HepG2 (cell line): ENCODE results near the gene ARHGEF38. TPM values are rescaled to one million over a fixed set of nuclear protein-coding genes. Genes with fewer than 3 reads are reported as not detected.

Experiments used
- ATAC-seq: fragments of 200-7000 bp; cut with Tn5 transposase; 3 replicates; pipeline ENCODE4 v1.9.1; 2020; ENCODE audit warnings: mild to moderate bottlenecking, moderate library complexity
- BruUV-seq: library from RNA; stranded (reverse); fragments of 400-500 nt; replicated peaks from 2 replicates; lab custom pipeline; 2021; lab: Mats Ljungman, UMichigan
- CTCF ChIA-PET: fragments of 300-600 bp; formaldehyde crosslinking; extraction: SDS; loops from one replicate; lab custom pipeline; 2021; ENCODE audit warnings: low total read pairs, inconsistent platforms, low intra/inter-chr PET ratio; lab: Yijun Ruan, JAX
- POLR2A ChIA-PET: fragments of 350-600 bp; sonication (Branson Sonifier 250); formaldehyde crosslinking; loops from one replicate; lab custom pipeline; 2020; ENCODE audit warnings: antibody characterized with exemption, inconsistent platforms; lab: Yijun Ruan, JAX
- DNase-seq: peaks from one replicate; pipeline ENCODE4 v3.0.0-alpha.2; 2015; ENCODE audit warnings: low spot score
- FAIRE-seq: peaks from 3 replicates; lab custom pipeline; 2011; peaks lifted over from hg19 to GRCh38; lab: Jason Lieb, UNC
- H2AFZ ChIP-seq: one replicate; pipeline ENCODE4 v1.6.1; 2011; ENCODE audit warnings: low read length, inconsistent platforms
- H3K27ac ChIP-seq: fragments of 300-600 bp; 3 replicates; pipeline ENCODE4 v1.8.0; 2011; ENCODE audit warnings: mixed run types, mild to moderate bottlenecking, mixed read lengths, low read length, inconsistent platforms; ENCODE audit not compliant: insufficient read depth; ENCODE audit errors: extremely low read length
- H3K27me3 ChIP-seq, 2 experiments: fragments of 200-600 bp in 1 of 2; 2 replicates in 1 of 2; 3 replicates in 1 of 2; pipeline versions ENCODE4 v1.6.0 to v1.8.0; 2011; ENCODE audit warnings: low read length in 2 of 2, mild to moderate bottlenecking in 2 of 2, moderate library complexity in 2 of 2, inconsistent platforms in 1 of 2; ENCODE audit not compliant: insufficient read depth in 2 of 2, control insufficient read depth in 1 of 2
- H3K36me3 ChIP-seq, 2 experiments: fragments of 200-600 bp in 1 of 2; replicated peaks in 1 of 2; 2 replicates in 1 of 2; 3 replicates in 1 of 2; pipeline versions ENCODE4 v1.5.1 to v1.8.0; 2011; ENCODE audit warnings: low read length in 2 of 2, inconsistent platforms in 1 of 2; ENCODE audit not compliant: insufficient read depth in 2 of 2, control insufficient read depth in 1 of 2
- H3K4me1 ChIP-seq: 2 replicates; pipeline ENCODE4 v1.5.1; 2012; ENCODE audit warnings: low read length, inconsistent platforms; ENCODE audit not compliant: insufficient read depth
- H3K4me2 ChIP-seq: 2 replicates; pipeline ENCODE4 v1.6.0; 2011; ENCODE audit warnings: low read depth, low read length, inconsistent platforms
- H3K4me3 ChIP-seq, 3 experiments: fragments of 200-600 bp in 1 of 3; sonication (generic), shearing (Covaris generic) in 1 of 3; replicated peaks in 1 of 3; 2 replicates each; pipeline ENCODE4 v1.5.1; 2011 to 2016; ENCODE audit warnings: low read length in 3 of 3, inconsistent platforms in 2 of 3, low read depth in 2 of 3, mild to moderate bottlenecking in 2 of 3, control low read depth in 1 of 3, mixed read lengths in 1 of 3; ENCODE audit not compliant: insufficient read depth in 1 of 3
- H3K79me2 ChIP-seq: one replicate; pipeline ENCODE4 v1.6.1; 2011; ENCODE audit warnings: low read length, inconsistent platforms; ENCODE audit not compliant: insufficient read depth
- H3K9ac ChIP-seq: 2 replicates; pipeline ENCODE4 v1.6.0; 2011; ENCODE audit warnings: mild to moderate bottlenecking, low read depth, low read length, inconsistent platforms; ENCODE audit not compliant: insufficient read depth
- H3K9me3 ChIP-seq: 2 replicates; pipeline ENCODE4 v1.5.1; 2012; ENCODE audit warnings: mild to moderate bottlenecking, low read length
- H4K20me1 ChIP-seq: 2 replicates; pipeline ENCODE4 v1.6.0; 2011; ENCODE audit warnings: inconsistent platforms, mild to moderate bottlenecking, low read length, moderate library complexity; ENCODE audit not compliant: insufficient read depth
- NCOA2 ChIP-seq: sonication (generic); formaldehyde crosslinking; IDR thresholded peaks from 2 replicates; pipeline ENCODE4 v1.8.0; 2022; ENCODE audit warnings: inconsistent platforms
- WGBS: methylation state at CpG from one replicate; pipeline ENCODE4 v1.1.6; 2017; ENCODE audit warnings: low lambda C conversion rate; 5-methylcytosine and 5-hydroxymethylcytosine counted together
- in situ Hi-C: cut with HindIII; loops from 2 replicates; pipeline ENCODE4 v1.10.0; 2017; ENCODE audit warnings: low pct_unique_long_range_greater_than_20kb; ENCODE audit not compliant: extremely low pct_ligation_motif_present
- intact Hi-C: fragments of 100-400 bp; cut with micrococcal nuclease; formaldehyde crosslinking; loops from one replicate; pipeline ENCODE4 v1.10.0; 2022; ENCODE audit not compliant: unreplicated experiment
- polyA plus RNA-seq, 8 experiments: library from polyadenylated mRNA; depleted of rRNA in 3 of 8; stranded (reverse) in 7 of 8; unstranded in 1 of 8; fragments of >200 nt; fragmentation: Illumina TruSeq in 4 of 8; extraction: Trizol in 4 of 8; gene quantifications; 2 replicates each; pipeline versions ENCODE4 v1.2.1 to v1.2.3, GENCODE V29; 2011 to 2016; ENCODE audit warnings: low read depth in 4 of 8, missing spikeins in 1 of 8, mixed read lengths in 1 of 8; ENCODE audit not compliant: insufficient read depth in 1 of 8
- total RNA-seq, 5 experiments: library from RNA; depleted of rRNA; stranded (reverse); fragments of >200 nt; fragmentation: Illumina TruSeq; extraction: Trizol; gene quantifications; 2 replicates each; pipeline ENCODE4 v1.2.3, GENCODE V29; 2016; ENCODE audit warnings: low read depth in 1 of 5
- TF ChIP-seq, protein P1 (sequence below): sonication (generic); formaldehyde crosslinking; IDR thresholded peaks from 2 replicates; pipeline ENCODE4 v1.5.1; 2020; ENCODE audit warnings: missing genetic modification reagents, mild to moderate bottlenecking, borderline replicate concordance
- TF ChIP-seq, protein P2 (sequence below): sonication (generic); formaldehyde crosslinking; IDR thresholded peaks from 2 replicates; pipeline ENCODE4 v1.5.0; 2020; ENCODE audit warnings: missing genetic modification reagents

Gene ARHGEF38
- total and polyA plus RNA-seq, 2 of the 13 experiments (the other 11 are each of a cell fraction or from before 2014, with no cell fraction given) = not detected

DNA sequence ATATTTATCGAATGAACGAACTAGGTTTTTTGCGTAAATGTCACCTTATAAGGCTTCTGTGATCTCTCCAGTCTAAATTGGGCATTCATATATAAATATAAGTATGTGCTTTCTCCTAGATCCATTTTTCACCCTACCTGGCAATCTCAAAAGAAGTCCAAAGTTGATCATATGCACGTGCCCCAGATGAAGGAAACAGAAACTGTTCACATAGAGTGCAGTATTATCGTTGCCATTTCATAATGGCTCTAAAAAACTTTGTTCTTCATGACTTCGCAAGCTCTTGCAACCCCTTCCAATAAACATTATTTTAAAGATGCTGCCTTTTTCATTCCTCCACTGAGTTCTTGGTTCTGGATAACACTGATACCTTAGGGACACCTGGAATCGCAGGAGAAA is 155.4 kb downstream of the ARHGEF38 start:
- intact Hi-C loops (loop anchor here (1.0 to 10.0 kb wide), 4 partner anchors 187 to 607 kb away; partner anchors contain the start of genes AIMP1, NPNT, TBCK and TET2), in situ Hi-C loops (no loop called here)
- FAIRE-seq = no peak
- H3K9me3 ChIP-seq = no peaks in the 10 kb centered on the region
- peak overlapping the region; percentile 94 for H3K9ac ChIP-seq
- H3K36me3 ChIP-seq = no peaks in the 10 kb centered on the region
- no peak for DNase-seq
- peak overlapping the region; percentile 80 to 98 (median 82) for H3K4me3 ChIP-seq
- POLR2A ChIA-PET = no interaction called here
- ATAC-seq = peak; percentile 6
- H3K79me2 ChIP-seq = peaks cover 62% of the 10 kb centered on the region
- TSS peak; percentile 65 for BruUV-seq
- no peaks in the 10 kb centered on the region; the same call in 1 of the 2 replicates for H4K20me1 ChIP-seq
- peak overlapping the region; percentile 99 for H2AFZ ChIP-seq
- TF ChIP-seq NCOA2 = no peak
- TF ChIP-seq, protein P1, sequence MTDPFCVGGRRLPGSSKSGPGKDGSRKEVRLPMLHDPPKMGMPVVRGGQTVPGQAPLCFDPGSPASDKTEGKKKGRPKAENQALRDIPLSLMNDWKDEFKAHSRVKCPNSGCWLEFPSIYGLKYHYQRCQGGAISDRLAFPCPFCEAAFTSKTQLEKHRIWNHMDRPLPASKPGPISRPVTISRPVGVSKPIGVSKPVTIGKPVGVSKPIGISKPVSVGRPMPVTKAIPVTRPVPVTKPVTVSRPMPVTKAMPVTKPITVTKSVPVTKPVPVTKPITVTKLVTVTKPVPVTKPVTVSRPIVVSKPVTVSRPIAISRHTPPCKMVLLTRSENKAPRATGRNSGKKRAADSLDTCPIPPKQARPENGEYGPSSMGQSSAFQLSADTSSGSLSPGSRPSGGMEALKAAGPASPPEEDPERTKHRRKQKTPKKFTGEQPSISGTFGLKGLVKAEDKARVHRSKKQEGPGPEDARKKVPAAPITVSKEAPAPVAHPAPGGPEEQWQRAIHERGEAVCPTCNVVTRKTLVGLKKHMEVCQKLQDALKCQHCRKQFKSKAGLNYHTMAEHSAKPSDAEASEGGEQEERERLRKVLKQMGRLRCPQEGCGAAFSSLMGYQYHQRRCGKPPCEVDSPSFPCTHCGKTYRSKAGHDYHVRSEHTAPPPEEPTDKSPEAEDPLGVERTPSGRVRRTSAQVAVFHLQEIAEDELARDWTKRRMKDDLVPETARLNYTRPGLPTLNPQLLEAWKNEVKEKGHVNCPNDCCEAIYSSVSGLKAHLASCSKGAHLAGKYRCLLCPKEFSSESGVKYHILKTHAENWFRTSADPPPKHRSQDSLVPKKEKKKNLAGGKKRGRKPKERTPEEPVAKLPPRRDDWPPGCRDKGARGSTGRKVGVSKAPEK (CRISPR knock-in tag) = peak; percentile 9; the same call in 1 of the 2 replicates
- TF ChIP-seq, protein P2, sequence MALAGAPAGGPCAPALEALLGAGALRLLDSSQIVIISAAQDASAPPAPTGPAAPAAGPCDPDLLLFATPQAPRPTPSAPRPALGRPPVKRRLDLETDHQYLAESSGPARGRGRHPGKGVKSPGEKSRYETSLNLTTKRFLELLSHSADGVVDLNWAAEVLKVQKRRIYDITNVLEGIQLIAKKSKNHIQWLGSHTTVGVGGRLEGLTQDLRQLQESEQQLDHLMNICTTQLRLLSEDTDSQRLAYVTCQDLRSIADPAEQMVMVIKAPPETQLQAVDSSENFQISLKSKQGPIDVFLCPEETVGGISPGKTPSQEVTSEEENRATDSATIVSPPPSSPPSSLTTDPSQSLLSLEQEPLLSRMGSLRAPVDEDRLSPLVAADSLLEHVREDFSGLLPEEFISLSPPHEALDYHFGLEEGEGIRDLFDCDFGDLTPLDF (CRISPR knock-in tag) = 0 out of 2 replicates have a peak, but pooled peaks have one; percentile 16
- H3K27me3 ChIP-seq = no peaks in the 10 kb centered on the region; a peak in 1 of 5 replicates
- H3K4me1 ChIP-seq = peaks cover 39% of the 10 kb centered on the region
- H3K4me2 ChIP-seq = peak overlapping the region; percentile 86
- WGBS = 2% methylated on average over 7 of the region's 7 CpGs
- CTCF ChIA-PET = no interaction called here
- H3K27ac ChIP-seq = peak overlapping the region; percentile 90
